Activated T-cell treated with anti-CD3 and anti-CD28 coated beads, Interleukin-2, amount 50 U/mL, for 24 hours (primary cell): ENCODE results near the gene ALOX12B.
"Not testable (repeated sequence)": the region's sequence is repeated elsewhere in the genome, so short reads cannot be mapped to it uniquely, and the experiment has no call there.

Experiments used
- DNase-seq: peaks from one replicate; pipeline ENCODE4 v3.0.0-alpha.2; 2020
- H3K27ac Mint-ChIP-seq: 2 replicates; pipeline ENCODE4 v1.8.0; 2020; ENCODE audit warnings: mild to moderate bottlenecking, mixed read lengths
- H3K27me3 Mint-ChIP-seq: 2 replicates; pipeline ENCODE4 v1.8.0; 2020; ENCODE audit warnings: mixed read lengths
- H3K36me3 Mint-ChIP-seq: 2 replicates; pipeline ENCODE4 v1.8.0; 2020; ENCODE audit warnings: low read depth, mixed read lengths
- H3K4me1 Mint-ChIP-seq: 2 replicates; pipeline ENCODE4 v1.8.0; 2020; ENCODE audit warnings: low read depth, mixed read lengths
- H3K4me3 Mint-ChIP-seq: 2 replicates; pipeline ENCODE4 v1.8.0; 2020; ENCODE audit warnings: mild to moderate bottlenecking, moderate library complexity, mixed read lengths
- H3K9me3 Mint-ChIP-seq: 2 replicates; pipeline ENCODE4 v1.8.0; 2020; ENCODE audit warnings: mixed read lengths

ALOX12B gene

DNA sequence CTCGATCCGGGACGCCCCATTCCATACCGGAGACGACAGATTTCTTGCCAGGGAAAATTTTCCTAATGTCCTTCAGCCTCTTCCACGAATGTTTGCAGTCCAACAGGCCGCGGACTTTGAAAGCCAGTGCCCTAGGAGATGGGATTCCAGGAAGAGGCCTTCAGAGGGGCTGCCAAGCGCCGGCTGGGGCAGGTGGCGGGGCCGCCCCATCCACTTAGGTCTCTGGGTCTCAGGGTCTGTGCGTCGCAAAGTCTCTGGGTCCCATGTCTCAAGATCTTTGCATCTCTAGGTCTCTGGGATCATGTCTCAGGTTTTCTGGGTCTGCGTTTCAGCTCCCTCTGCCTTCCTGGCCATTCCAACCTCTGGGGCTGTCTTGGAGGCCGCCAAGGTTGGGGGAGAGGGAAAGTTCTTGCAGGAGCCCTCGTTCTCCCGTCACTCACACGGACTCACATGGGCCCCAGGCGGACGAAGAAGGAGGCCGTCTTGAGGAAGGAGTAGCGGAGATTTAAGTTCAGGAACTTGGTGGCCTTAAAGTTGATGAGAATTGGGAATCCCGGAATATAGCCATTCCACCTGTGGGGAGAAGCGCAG, 7.2 kb downstream of the ALOX12B start:
- H3K36me3 Mint-ChIP-seq = peaks cover 24% of the 10 kb centered on the region
- H3K4me1 Mint-ChIP-seq = peaks cover 19% of the 10 kb centered on the region
- peak overlapping the region; percentile 87 for H3K27ac Mint-ChIP-seq
- no peak for DNase-seq
- peak overlapping the region; percentile 89 for H3K4me3 Mint-ChIP-seq
- peaks cover 1% of the 10 kb centered on the region for H3K27me3 Mint-ChIP-seq
- no peaks in the 10 kb centered on the region for H3K9me3 Mint-ChIP-seq

DNA sequence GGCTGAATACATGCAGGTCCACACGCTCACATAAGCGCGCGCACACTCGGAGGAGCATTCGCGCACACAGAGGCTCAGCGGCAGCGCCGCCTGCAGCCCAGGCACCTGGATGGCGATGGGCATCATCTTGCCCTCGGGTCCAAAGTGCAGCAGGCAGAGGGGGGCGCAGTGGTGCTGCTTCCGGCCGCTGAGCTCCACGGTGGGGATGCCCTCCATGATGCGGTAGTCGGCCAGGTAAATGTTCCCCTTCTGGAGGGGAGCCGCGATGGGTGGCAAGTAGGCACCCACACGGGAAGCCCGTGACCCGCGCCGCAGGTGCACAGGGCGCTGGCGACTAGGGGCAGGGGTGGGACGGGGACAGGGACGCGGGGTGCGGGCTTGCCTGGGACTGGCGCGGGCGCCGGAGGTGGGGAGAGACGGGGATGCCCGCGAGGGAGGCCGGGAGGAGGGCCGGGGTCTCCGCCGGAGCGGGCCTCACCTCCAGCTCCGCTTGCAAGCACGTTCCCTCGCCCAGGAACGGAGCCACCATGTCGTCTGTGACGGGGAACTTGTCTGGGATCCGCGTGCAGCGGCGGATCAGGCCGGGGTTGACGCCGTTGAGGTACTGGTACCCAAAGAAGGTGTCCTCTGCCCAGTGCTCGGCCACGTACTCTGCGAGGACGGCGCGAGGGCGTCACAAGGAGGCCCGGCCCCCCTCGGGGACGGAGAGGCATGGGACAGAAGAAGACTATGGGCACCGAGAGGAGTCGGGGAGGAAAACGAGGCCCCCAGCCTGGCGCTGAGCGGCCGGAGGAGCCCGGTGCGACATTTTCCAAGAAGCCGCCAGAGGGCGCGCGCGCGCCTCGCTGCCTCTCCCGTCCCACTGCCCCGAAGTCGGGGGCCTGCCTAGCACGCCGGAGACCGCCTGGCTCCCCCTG, 8.0 kb downstream of the ALOX12B start:
- peaks cover 24% of the 10 kb centered on the region for H3K36me3 Mint-ChIP-seq
- peak; percentile 89 for DNase-seq
- H3K4me1 Mint-ChIP-seq = peaks cover 19% of the 10 kb centered on the region
- H3K27me3 Mint-ChIP-seq = peaks cover 9% of the 10 kb centered on the region
- H3K27ac Mint-ChIP-seq = peak overlapping the region; percentile 87
- no peaks in the 10 kb centered on the region for H3K9me3 Mint-ChIP-seq
- peak overlapping the region; percentile 89 for H3K4me3 Mint-ChIP-seq

DNA sequence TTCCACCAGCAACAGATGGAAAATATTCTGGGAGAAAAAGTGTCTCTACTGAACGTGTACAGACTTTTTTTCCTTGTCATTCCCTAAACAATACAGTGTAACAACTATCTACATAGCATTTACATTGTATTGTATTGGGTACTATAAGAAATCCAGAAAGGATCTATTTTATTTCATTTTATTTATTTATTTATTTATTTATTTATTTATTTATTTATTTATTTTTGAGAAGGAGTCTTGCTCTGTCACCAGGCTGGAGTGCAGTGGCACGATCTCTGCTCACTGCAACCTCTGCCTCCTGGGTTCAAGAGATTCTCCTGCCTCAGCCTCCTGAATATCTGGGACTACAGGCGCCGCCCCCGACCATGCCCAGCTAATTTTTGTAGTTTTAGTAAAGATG, 9.6 kb downstream of the ALOX12B start:
- H3K4me3 Mint-ChIP-seq, H3K27ac Mint-ChIP-seq, DNase-seq, H3K9me3 Mint-ChIP-seq: not testable (repeated sequence)
- peaks cover 31% of the 10 kb centered on the region for H3K4me1 Mint-ChIP-seq
- peaks cover 24% of the 10 kb centered on the region for H3K36me3 Mint-ChIP-seq
- H3K27me3 Mint-ChIP-seq = peaks cover 24% of the 10 kb centered on the region

DNA sequence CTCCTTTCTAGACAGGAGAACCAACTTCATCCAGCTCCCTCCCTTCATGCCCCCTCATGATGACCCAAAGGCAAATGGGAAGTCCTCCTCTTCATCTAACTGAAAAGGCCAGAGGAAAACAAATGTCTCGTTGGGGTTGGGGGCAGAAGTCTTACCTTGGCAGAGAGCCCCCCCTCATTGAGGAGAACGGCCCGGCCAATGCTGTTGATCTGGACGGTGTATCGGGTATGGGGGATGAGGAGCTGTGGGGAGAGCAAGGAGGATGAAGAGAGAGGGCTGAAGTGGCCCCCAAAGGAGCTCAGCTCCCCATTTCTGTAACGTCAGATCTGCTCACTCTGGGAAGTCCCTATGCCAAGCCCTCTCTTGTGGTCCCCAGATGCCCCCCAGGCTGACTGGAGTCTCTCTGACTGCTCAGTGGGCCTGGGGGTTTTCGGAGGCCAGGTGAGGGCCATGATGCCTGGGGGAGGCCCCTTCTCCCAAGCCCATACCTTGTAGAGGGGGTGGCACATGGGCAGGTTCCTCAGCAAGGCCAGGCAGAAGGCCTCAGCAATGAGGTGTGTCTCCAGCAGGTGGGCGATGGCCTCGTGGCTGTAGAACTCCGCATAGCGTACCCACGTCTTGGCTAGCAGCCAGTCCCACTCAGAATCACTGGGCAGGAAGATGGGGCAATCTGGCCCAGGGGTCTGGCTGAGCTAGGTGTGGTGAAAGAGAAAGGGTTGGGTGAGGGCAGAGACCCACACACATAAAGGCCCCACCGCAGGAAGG, 10.8 kb downstream of the ALOX12B start:
- peaks cover 38% of the 10 kb centered on the region for H3K4me1 Mint-ChIP-seq
- no peak overlapping the region for H3K4me3 Mint-ChIP-seq
- H3K9me3 Mint-ChIP-seq = no peaks in the 10 kb centered on the region
- H3K27ac Mint-ChIP-seq = no peak overlapping the region
- peaks cover 19% of the 10 kb centered on the region for H3K36me3 Mint-ChIP-seq
- H3K27me3 Mint-ChIP-seq = peaks cover 37% of the 10 kb centered on the region
- no peak for DNase-seq

DNA sequence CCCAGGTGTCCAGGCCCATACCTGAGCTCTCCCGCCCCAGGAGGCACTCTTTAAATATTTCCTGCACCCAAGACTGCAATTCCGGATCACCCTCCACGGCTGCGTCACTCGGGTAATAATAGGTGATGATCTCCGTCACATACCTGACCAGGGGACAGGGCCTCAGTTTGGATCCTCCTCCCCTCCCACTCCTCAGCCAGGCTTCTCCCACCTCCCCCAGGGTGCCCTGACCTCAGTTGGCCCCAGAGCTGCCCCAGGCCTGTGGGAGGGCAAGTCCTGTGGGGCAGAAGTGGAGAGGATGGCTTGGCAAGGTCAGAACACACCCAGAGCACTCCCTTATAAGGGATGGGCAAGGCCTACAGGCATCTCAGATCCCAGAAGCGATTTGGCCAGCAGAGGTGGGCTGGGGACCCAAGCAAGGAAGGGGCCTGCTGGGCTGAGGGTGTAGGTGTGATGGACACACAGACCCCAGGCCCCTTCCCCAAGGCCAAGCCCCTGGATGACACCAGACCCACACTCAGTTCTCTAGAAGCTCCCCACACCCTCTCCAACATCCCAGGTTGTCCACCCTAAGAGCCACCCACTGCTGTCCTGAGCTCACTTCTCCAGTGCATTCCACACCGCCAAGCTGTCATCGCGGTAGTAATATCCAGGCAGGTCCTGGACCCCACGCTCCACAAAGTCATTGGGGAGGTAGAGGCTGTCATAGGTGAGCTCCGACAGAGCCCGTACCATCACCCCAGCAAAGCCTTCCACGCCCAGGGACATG, 11.8 kb downstream of the ALOX12B start:
- DNase-seq = no peak
- Mint-ChIP-seq H3K4me1 (peaks cover 33% of the 10 kb centered on the region), H3K27me3 (peaks cover 46% of the 10 kb centered on the region), H3K4me3 (no peak overlapping the region), H3K36me3 (peaks cover 11% of the 10 kb centered on the region), H3K9me3 (no peaks in the 10 kb centered on the region), H3K27ac (no peak overlapping the region)

DNA sequence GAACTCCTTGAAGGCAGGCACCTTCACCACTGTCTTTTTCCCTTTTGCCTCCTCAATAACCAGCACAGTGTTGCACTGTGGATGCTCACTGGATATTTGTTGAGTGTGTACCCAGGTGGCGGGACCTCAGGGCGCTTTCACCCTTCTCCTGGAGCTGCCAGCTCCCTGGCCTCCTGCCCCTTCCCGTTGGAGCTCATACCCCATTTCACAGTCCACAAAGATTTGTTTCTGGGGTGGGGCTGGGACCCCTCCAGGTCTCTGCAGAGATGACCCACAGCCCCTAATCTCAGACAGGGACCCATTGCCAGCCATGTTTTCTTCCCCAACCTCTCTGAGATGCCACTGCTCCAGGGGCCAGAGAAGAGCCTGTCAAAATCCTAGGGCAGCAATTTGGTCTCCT, 12.4 kb downstream of the ALOX12B start:
- Mint-ChIP-seq H3K4me3 (no peak overlapping the region), H3K27me3 (peaks cover 47% of the 10 kb centered on the region), H3K27ac (no peak overlapping the region)

DNA sequence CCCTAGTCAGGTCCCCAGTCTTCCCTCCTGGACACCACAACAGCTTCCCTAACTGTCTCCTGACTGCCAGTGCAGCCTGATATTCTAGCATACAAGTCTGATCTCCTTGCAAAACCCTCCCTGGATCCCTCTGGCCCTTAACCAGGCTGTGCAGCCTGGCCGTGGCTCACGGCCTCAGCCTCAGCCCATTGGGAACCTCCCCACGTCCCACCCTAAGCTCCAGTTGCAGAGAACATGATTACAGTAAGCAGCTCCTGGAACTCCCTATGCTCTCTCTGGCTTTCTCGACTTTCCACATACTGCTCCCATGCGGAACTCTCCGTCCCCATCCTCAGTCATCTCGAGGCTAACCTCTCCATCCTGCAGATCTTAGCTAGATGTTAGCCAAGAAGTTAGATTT, 13.0 kb downstream of the ALOX12B start:
- H3K4me1 Mint-ChIP-seq = peaks cover 24% of the 10 kb centered on the region
- H3K27ac Mint-ChIP-seq = no peak overlapping the region

More for the DNA sequence above, 12.4 kb downstream of the ALOX12B start:
- DNase-seq = no peak
- Mint-ChIP-seq H3K36me3 (peaks cover 6% of the 10 kb centered on the region), H3K4me1 (peaks cover 28% of the 10 kb centered on the region), H3K9me3 (no peaks in the 10 kb centered on the region)

DNA sequence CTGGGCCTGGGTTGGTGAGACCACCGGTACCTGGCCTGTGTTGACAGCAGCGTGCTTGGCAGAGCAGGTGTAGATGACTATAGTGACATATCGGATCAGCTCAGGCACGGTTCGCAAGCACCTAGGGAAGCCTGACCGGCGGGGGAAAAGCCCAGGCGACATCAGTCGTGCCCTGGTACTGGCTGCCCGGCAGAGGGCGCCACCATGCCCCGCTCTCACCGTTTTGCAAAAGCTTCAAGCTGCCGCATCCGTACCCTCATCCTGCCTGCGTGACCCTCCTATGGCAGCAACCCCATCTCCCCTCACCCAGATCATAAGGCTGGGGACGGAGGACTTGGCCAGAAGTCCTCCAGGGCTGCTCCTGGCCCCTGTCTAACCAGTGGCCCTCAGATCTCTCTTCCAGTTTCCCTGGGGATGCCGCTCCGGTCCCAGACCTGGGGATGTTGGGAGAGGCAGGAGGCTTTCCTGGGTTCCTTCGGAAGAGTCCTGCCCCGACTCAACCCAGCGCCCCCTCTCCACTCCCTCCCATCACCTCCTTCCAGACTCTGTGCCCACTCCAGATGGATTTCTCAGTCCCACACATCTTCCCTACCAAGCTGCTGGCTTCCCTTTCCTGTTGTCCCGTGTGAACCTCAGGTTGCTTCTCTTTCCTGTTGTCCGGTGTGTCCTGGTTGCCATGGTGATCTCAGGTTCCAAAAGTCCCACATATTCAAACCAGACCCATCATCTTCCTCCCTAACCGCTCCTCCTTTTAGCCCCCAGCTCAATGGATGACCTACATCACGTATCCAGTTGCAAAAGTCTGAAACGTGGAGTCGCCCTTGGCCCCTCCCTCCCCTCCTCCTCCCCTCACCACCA, 13.7 kb downstream of the ALOX12B start:
- Mint-ChIP-seq H3K27me3 (peaks cover 47% of the 10 kb centered on the region), H3K4me1 (peaks cover 20% of the 10 kb centered on the region), H3K27ac (no peak overlapping the region), H3K9me3 (no peaks in the 10 kb centered on the region), H3K36me3 (no peaks in the 10 kb centered on the region), H3K4me3 (peak overlapping the region; percentile 73)
- peak; percentile 90 for DNase-seq

More for the DNA sequence above, 13.0 kb downstream of the ALOX12B start:
- Mint-ChIP-seq H3K9me3 (no peaks in the 10 kb centered on the region), H3K36me3 (peaks cover 2% of the 10 kb centered on the region), H3K4me3 (no peak overlapping the region), H3K27me3 (peaks cover 47% of the 10 kb centered on the region)
- DNase-seq = no peak

DNA sequence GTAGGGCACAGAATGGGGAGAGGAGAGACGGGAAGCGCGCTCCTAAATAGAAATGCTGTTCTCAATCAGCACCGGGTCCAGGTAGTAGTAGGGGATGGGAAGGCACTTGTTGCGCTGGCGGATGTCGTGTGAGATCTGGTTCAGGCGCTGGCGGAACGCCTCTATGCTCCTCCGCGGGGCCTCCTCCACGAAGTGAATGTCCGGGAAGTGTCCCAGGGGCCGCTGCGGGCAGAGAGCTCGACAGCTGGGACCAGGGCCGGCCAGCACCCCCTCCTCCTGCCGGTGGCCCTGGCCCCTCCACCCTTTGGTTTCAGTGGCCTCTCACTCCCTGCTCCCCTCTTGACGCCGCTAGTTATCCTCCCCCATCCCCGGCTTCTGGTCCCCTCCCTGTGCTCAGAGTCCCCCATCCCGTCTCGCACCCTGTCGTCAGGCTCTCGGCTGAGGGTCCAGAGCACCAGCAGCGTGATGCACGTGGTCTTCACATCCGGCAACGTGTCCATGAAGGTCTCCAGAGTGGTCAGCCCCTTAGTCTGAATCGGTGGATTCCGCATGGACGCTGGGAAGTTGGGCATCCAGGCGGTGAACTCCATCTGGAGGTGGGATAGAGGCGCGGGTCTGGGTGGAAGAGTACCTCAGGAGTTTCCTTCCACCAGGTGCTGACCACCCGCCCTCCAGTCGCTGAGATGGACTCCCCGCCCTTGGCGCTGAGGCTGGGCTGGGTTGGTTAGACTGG, 14.6 kb downstream of the ALOX12B start:
- peaks cover 47% of the 10 kb centered on the region for H3K27me3 Mint-ChIP-seq
- H3K4me3 Mint-ChIP-seq = peak overlapping the region; percentile 73
- H3K4me1 Mint-ChIP-seq = peaks cover 20% of the 10 kb centered on the region
- H3K27ac Mint-ChIP-seq = peak overlapping the region; percentile 65
- peak; percentile 65 for DNase-seq
- H3K36me3 Mint-ChIP-seq = no peaks in the 10 kb centered on the region
- no peaks in the 10 kb centered on the region for H3K9me3 Mint-ChIP-seq

DNA sequence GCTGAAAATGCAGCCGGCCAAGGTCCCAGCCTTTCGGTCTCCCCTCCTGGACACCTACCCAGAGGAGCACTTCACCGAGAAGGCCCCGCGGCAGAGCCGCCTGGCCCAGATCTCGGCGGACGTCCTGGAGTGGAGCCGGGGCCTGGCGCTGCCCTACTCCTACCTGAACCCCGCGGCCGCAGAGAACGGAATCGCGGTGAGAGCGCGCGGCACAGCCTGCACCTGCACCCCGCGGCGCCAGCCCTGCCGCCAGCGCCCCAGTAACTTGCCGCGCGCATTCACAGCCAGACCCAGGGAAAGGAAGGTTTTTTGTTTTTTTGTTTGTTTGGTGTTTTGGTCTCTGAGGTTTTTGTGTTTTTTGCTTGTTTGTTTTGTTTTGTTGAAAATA, 15.2 kb downstream of the ALOX12B start:
- Mint-ChIP-seq H3K27me3 (peaks cover 47% of the 10 kb centered on the region), H3K36me3 (no peaks in the 10 kb centered on the region), H3K27ac (peak overlapping the region; percentile 65)

DNA sequence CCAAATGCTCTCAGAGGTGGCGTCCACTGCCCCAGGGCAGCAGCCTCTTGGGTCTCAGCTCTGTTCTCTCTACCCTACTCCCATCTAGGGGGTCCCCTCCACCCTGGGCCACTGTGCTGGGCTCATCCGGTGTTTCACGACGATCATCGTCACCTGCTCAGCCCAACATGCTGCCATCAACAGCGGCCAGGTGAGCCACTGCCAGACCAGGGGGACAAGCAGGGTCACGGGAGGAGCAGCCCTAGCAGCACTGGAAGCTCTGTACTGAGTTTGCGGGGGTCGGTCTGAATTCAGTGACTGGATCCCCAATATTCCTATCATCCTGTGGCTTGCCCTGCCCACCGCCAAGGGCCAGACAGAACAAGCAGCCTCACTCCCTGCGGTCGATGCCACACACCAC, 16.0 kb downstream of the ALOX12B start:
- no peak overlapping the region for H3K4me3 Mint-ChIP-seq
- no peaks in the 10 kb centered on the region for H3K36me3 Mint-ChIP-seq
- H3K9me3 Mint-ChIP-seq = no peaks in the 10 kb centered on the region
- H3K4me1 Mint-ChIP-seq = peaks cover 18% of the 10 kb centered on the region
- no peak overlapping the region for H3K27ac Mint-ChIP-seq
- no peak for DNase-seq
- peaks cover 47% of the 10 kb centered on the region for H3K27me3 Mint-ChIP-seq

More for the DNA sequence above, 15.2 kb downstream of the ALOX12B start:
- Mint-ChIP-seq H3K4me1 (peaks cover 18% of the 10 kb centered on the region), H3K9me3 (no peaks in the 10 kb centered on the region), H3K4me3 (peak overlapping the region; percentile 54)
- no peak for DNase-seq

DNA sequence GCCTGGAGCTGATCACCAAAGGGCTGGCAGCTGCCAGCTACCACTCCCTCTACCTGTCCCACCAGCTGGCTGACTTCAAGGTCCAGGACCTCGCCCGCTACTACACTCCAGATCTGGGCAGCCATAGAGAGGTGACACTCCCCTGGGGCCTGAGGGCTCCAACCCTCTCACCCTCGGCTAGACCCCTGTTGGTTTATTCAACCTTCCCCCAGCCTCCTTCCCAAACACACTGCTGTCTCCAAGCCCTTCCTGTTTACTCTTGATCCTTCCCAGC, 18.0 kb downstream of the ALOX12B start:
- DNase-seq = no peak
- no peak overlapping the region for H3K4me3 Mint-ChIP-seq
- peaks cover 18% of the 10 kb centered on the region for H3K4me1 Mint-ChIP-seq
- no peaks in the 10 kb centered on the region for H3K9me3 Mint-ChIP-seq
- H3K27me3 Mint-ChIP-seq = peaks cover 45% of the 10 kb centered on the region
- no peak overlapping the region for H3K27ac Mint-ChIP-seq
- H3K36me3 Mint-ChIP-seq = no peaks in the 10 kb centered on the region
